Neural cell (in vitro differentiated cells): ENCODE measurements around the gene GFRA4.

Experiments used
- CTCF ChIP-seq: fragments of 450-650 bp; IDR thresholded peaks from 2 replicates; pipeline ENCODE4 v1.5.1; 2014; ENCODE audit warnings: antibody characterized with exemption, mild to moderate bottlenecking, moderate library complexity; ENCODE audit not compliant: poor library complexity, severe bottlenecking
- EZH2 ChIP-seq: fragments of 200-600, 300-800 bp; shearing (Covaris generic), sonication (generic); IDR thresholded peaks from 2 replicates; pipeline ENCODE4 v1.6.1; 2014; ENCODE audit warnings: antibody characterized with exemption, low read length, borderline replicate concordance, mild to moderate bottlenecking; ENCODE audit not compliant: insufficient read depth, poor library complexity, severe bottlenecking
- MXI1 ChIP-seq: fragments of 450-650 bp; conservative IDR thresholded peaks from 2 replicates; pipeline ENCODE4 v1.6.1; 2014; ENCODE audit warnings: antibody characterized with exemption, mild to moderate bottlenecking; ENCODE audit not compliant: poor library complexity, severe bottlenecking
- POLR2AphosphoS5 ChIP-seq: IDR thresholded peaks from 2 replicates; pipeline ENCODE4 v1.6.1; 2012
- RAD21 ChIP-seq: fragments of 450-650 bp; conservative IDR thresholded peaks from 2 replicates; pipeline ENCODE4 v1.6.1; 2014; ENCODE audit warnings: antibody characterized with exemption, mild to moderate bottlenecking, moderate library complexity
- REST ChIP-seq: IDR thresholded peaks from 2 replicates; pipeline ENCODE4 v1.6.1; 2012; ENCODE audit warnings: borderline replicate concordance
- SMC3 ChIP-seq: fragments of 450-650 bp; conservative IDR thresholded peaks from 2 replicates; pipeline ENCODE4 v1.6.1; 2014; ENCODE audit warnings: antibody characterized with exemption, mild to moderate bottlenecking, moderate library complexity; ENCODE audit not compliant: poor library complexity
- TAF1 ChIP-seq: IDR thresholded peaks from 2 replicates; pipeline ENCODE4 v1.6.1; 2012; ENCODE audit warnings: low read depth

- no peak for TF ChIP-seq REST
- TF ChIP-seq CTCF, result no peak
- TF ChIP-seq EZH2, result no peak
- no peak for TF ChIP-seq RAD21
- no peak for TF ChIP-seq POLR2AphosphoS5
- no peak for TF ChIP-seq SMC3
- TF ChIP-seq MXI1, result no peak
- TF ChIP-seq TAF1, result no peak
Measured at GRCh38 chr20:3663031-3663701, at the start of gene GFRA4.
